HepG2 (cell line): Measurements from ENCODE around the gene YIPF1. TPM values are rescaled to one million over a fixed set of nuclear protein-coding genes. Genes with fewer than 3 reads are reported as not detected.

Experiments used
- ATAC-seq: fragments of 200-7000 bp; cut with Tn5 transposase; 3 replicates; pipeline ENCODE4 v1.9.1; 2020; ENCODE audit warnings: mild to moderate bottlenecking, moderate library complexity
- BruUV-seq: library from RNA; stranded (reverse); fragments of 400-500 nt; replicated peaks from 2 replicates; lab custom pipeline; 2021; lab: Mats Ljungman, UMichigan
- CTCF ChIA-PET: fragments of 300-600 bp; formaldehyde crosslinking; extraction: SDS; loops from one replicate; lab custom pipeline; 2021; ENCODE audit warnings: low total read pairs, inconsistent platforms, low intra/inter-chr PET ratio; lab: Yijun Ruan, JAX
- POLR2A ChIA-PET: fragments of 350-600 bp; sonication (Branson Sonifier 250); formaldehyde crosslinking; loops from one replicate; lab custom pipeline; 2020; ENCODE audit warnings: antibody characterized with exemption, inconsistent platforms; lab: Yijun Ruan, JAX
- DNase-seq: peaks from one replicate; pipeline ENCODE4 v3.0.0-alpha.2; 2015; ENCODE audit warnings: low spot score
- FAIRE-seq: peaks from 3 replicates; lab custom pipeline; 2011; peaks lifted over from hg19 to GRCh38; lab: Jason Lieb, UNC
- H2AFZ ChIP-seq: one replicate; pipeline ENCODE4 v1.6.1; 2011; ENCODE audit warnings: low read length, inconsistent platforms
- H3K27ac ChIP-seq: fragments of 300-600 bp; 3 replicates; pipeline ENCODE4 v1.8.0; 2011; ENCODE audit warnings: mixed run types, mild to moderate bottlenecking, mixed read lengths, low read length, inconsistent platforms; ENCODE audit not compliant: insufficient read depth; ENCODE audit errors: extremely low read length
- H3K27me3 ChIP-seq, 2 experiments: fragments of 200-600 bp in 1 of 2; 2 replicates in 1 of 2; 3 replicates in 1 of 2; pipeline versions ENCODE4 v1.6.0 to v1.8.0; 2011; ENCODE audit warnings: low read length in 2 of 2, mild to moderate bottlenecking in 2 of 2, moderate library complexity in 2 of 2, inconsistent platforms in 1 of 2; ENCODE audit not compliant: insufficient read depth in 2 of 2, control insufficient read depth in 1 of 2
- H3K36me3 ChIP-seq, 2 experiments: fragments of 200-600 bp in 1 of 2; replicated peaks in 1 of 2; 2 replicates in 1 of 2; 3 replicates in 1 of 2; pipeline versions ENCODE4 v1.5.1 to v1.8.0; 2011; ENCODE audit warnings: low read length in 2 of 2, inconsistent platforms in 1 of 2; ENCODE audit not compliant: insufficient read depth in 2 of 2, control insufficient read depth in 1 of 2
- H3K4me1 ChIP-seq: 2 replicates; pipeline ENCODE4 v1.5.1; 2012; ENCODE audit warnings: low read length, inconsistent platforms; ENCODE audit not compliant: insufficient read depth
- H3K4me2 ChIP-seq: 2 replicates; pipeline ENCODE4 v1.6.0; 2011; ENCODE audit warnings: low read depth, low read length, inconsistent platforms
- H3K4me3 ChIP-seq, 3 experiments: fragments of 200-600 bp in 1 of 3; sonication (generic), shearing (Covaris generic) in 1 of 3; replicated peaks in 1 of 3; 2 replicates each; pipeline ENCODE4 v1.5.1; 2011 to 2016; ENCODE audit warnings: low read length in 3 of 3, inconsistent platforms in 2 of 3, low read depth in 2 of 3, mild to moderate bottlenecking in 2 of 3, control low read depth in 1 of 3, mixed read lengths in 1 of 3; ENCODE audit not compliant: insufficient read depth in 1 of 3
- H3K79me2 ChIP-seq: one replicate; pipeline ENCODE4 v1.6.1; 2011; ENCODE audit warnings: low read length, inconsistent platforms; ENCODE audit not compliant: insufficient read depth
- H3K9ac ChIP-seq: 2 replicates; pipeline ENCODE4 v1.6.0; 2011; ENCODE audit warnings: mild to moderate bottlenecking, low read depth, low read length, inconsistent platforms; ENCODE audit not compliant: insufficient read depth
- H3K9me3 ChIP-seq: 2 replicates; pipeline ENCODE4 v1.5.1; 2012; ENCODE audit warnings: mild to moderate bottlenecking, low read length
- H4K20me1 ChIP-seq: 2 replicates; pipeline ENCODE4 v1.6.0; 2011; ENCODE audit warnings: inconsistent platforms, mild to moderate bottlenecking, low read length, moderate library complexity; ENCODE audit not compliant: insufficient read depth
- AHDC1 ChIP-seq: sonication (generic); formaldehyde crosslinking; IDR thresholded peaks from 2 replicates; pipeline ENCODE4 v1.5.1; 2020; ENCODE audit warnings: mild to moderate bottlenecking, missing genetic modification reagents, borderline replicate concordance
- ARHGAP35 ChIP-seq: sonication (generic); formaldehyde crosslinking; IDR thresholded peaks from 2 replicates; pipeline ENCODE4 v1.9.0; 2022; ENCODE audit warnings: mild to moderate bottlenecking, inconsistent platforms, moderate library complexity, missing genetic modification reagents, borderline replicate concordance
- BORCS8-MEF2B ChIP-seq: sonication (generic); formaldehyde crosslinking; IDR thresholded peaks from 2 replicates; pipeline ENCODE4 v1.8.0; 2022; ENCODE audit warnings: mild to moderate bottlenecking, missing genetic modification reagents
- HDAC2 ChIP-seq: sonication (generic); formaldehyde crosslinking; IDR thresholded peaks from 2 replicates; pipeline ENCODE4 v1.4.0; 2020; ENCODE audit warnings: missing genetic modification reagents
- HDAC6 ChIP-seq: fragments of 200-600 bp; sonication (generic); IDR thresholded peaks from 2 replicates; pipeline ENCODE4 v1.7.0; 2017; ENCODE audit warnings: mild to moderate bottlenecking, antibody characterized with exemption, low read length, low read depth
- HOMEZ ChIP-seq: IDR thresholded peaks from 2 replicates; pipeline ENCODE4 v1.6.1; 2016; ENCODE audit warnings: low read depth
- RFX1 ChIP-seq: fragments of 450-650 bp; IDR thresholded peaks from 2 replicates; pipeline ENCODE4 v1.6.1; 2017
- SETDB1 ChIP-seq: sonication (generic); formaldehyde crosslinking; IDR thresholded peaks from 2 replicates; pipeline ENCODE4 v1.5.1; 2020; ENCODE audit warnings: missing genetic modification reagents, mild to moderate bottlenecking, borderline replicate concordance
- SIN3A ChIP-seq: IDR thresholded peaks from 2 replicates; pipeline ENCODE4 v1.6.1; 2011; ENCODE audit warnings: low read depth, mild to moderate bottlenecking, control low read depth, low read length, borderline replicate concordance
- TFAP4 ChIP-seq: sonication (generic); IDR thresholded peaks from 2 replicates; pipeline ENCODE4 v1.6.1; 2016; ENCODE audit warnings: low read depth, borderline replicate concordance
- ZBTB20 ChIP-seq: sonication (generic); formaldehyde crosslinking; IDR thresholded peaks from 2 replicates; pipeline ENCODE4 v1.8.1; 2023; ENCODE audit warnings: missing genetic modification reagents, low read depth, mild to moderate bottlenecking, borderline replicate concordance
- ZC3H4 ChIP-seq: sonication (generic); formaldehyde crosslinking; IDR thresholded peaks from 2 replicates; pipeline ENCODE4 v1.4.0; 2020; ENCODE audit warnings: missing genetic modification reagents, borderline replicate concordance
- ZNF224 ChIP-seq: sonication (generic); formaldehyde crosslinking; IDR thresholded peaks from 2 replicates; pipeline ENCODE4 v1.5.0; 2020; ENCODE audit warnings: mild to moderate bottlenecking, missing genetic modification reagents
- ZNF24 ChIP-seq: fragments of 450-650 bp; IDR thresholded peaks from 2 replicates; pipeline ENCODE4 v1.6.1; 2017; ENCODE audit warnings: antibody characterized with exemption, mild to moderate bottlenecking
- ZNF432 ChIP-seq: sonication (generic); formaldehyde crosslinking; IDR thresholded peaks from 2 replicates; pipeline ENCODE4 v1.5.0; 2020; ENCODE audit warnings: missing genetic modification reagents, mild to moderate bottlenecking, borderline replicate concordance
- ZNF605 ChIP-seq: sonication (generic); formaldehyde crosslinking; IDR thresholded peaks from 2 replicates; pipeline ENCODE4 v1.8.0; 2022; ENCODE audit warnings: mild to moderate bottlenecking, missing genetic modification reagents
- ZNF607 ChIP-seq: sonication (generic); formaldehyde crosslinking; IDR thresholded peaks from 2 replicates; pipeline ENCODE4 v1.5.1; 2020; ENCODE audit warnings: missing genetic modification reagents, mild to moderate bottlenecking, borderline replicate concordance
- WGBS: methylation state at CpG from one replicate; pipeline ENCODE4 v1.1.6; 2017; ENCODE audit warnings: low lambda C conversion rate; 5-methylcytosine and 5-hydroxymethylcytosine counted together
- in situ Hi-C: cut with HindIII; loops from 2 replicates; pipeline ENCODE4 v1.10.0; 2017; ENCODE audit warnings: low pct_unique_long_range_greater_than_20kb; ENCODE audit not compliant: extremely low pct_ligation_motif_present
- intact Hi-C: fragments of 100-400 bp; cut with micrococcal nuclease; formaldehyde crosslinking; loops from one replicate; pipeline ENCODE4 v1.10.0; 2022; ENCODE audit not compliant: unreplicated experiment
- polyA plus RNA-seq, 8 experiments: library from polyadenylated mRNA; depleted of rRNA in 3 of 8; stranded (reverse) in 7 of 8; unstranded in 1 of 8; fragments of >200 nt; fragmentation: Illumina TruSeq in 4 of 8; extraction: Trizol in 4 of 8; gene quantifications; 2 replicates each; pipeline versions ENCODE4 v1.2.1 to v1.2.3, GENCODE V29; 2011 to 2016; ENCODE audit warnings: low read depth in 4 of 8, missing spikeins in 1 of 8, mixed read lengths in 1 of 8; ENCODE audit not compliant: insufficient read depth in 1 of 8
- total RNA-seq, 5 experiments: library from RNA; depleted of rRNA; stranded (reverse); fragments of >200 nt; fragmentation: Illumina TruSeq; extraction: Trizol; gene quantifications; 2 replicates each; pipeline ENCODE4 v1.2.3, GENCODE V29; 2016; ENCODE audit warnings: low read depth in 1 of 5

YIPF1 gene
- total and polyA plus RNA-seq, 2 of the 13 experiments (the other 11 are each of a cell fraction or from before 2014, with no cell fraction given) = 21.1 to 31.9 TPM

GRCh38 chr1:53826367-53826766 is 63.2 kb downstream of the YIPF1 start (continued):
- no peak for TF ChIP-seq ARHGAP35 (CRISPR knock-in tag)

GRCh38 chr1:53825306-53825705 is 64.3 kb downstream of the YIPF1 start:
- POLR2A ChIA-PET = no interaction called here
- Histone ChIP-seq H3K27ac (no peak overlapping the region), H3K9ac (no peak overlapping the region), H3K27me3 (no peaks in the 10 kb centered on the region), H3K79me2 (no peaks in the 10 kb centered on the region), H3K36me3 (peaks cover 12 to 63% of the 10 kb centered on the region in 2 experiments), H2AFZ (no peak overlapping the region), H3K4me3 (no peak overlapping the region), H4K20me1 (no peaks in the 10 kb centered on the region), H3K4me2 (no peak overlapping the region), H3K4me1 (no peaks in the 10 kb centered on the region), H3K9me3 (no peaks in the 10 kb centered on the region)
- ATAC-seq (no peak), FAIRE-seq (no peak), DNase-seq (no peak)
- CTCF ChIA-PET = no interaction called here
- intact Hi-C loops (no loop called here), in situ Hi-C loops (no loop called here)
- WGBS = 97% methylated on average over 6 of the region's 6 CpGs
- no TSS peak for BruUV-seq
- TF ChIP-seq ZNF432 (CRISPR knock-in tag) = no peak
- TF ChIP-seq ZC3H4 (CRISPR knock-in tag) = no peak
- no peak for TF ChIP-seq ZNF605 (CRISPR knock-in tag)
- TF ChIP-seq RFX1 = no peak
- TF ChIP-seq ZNF607 (CRISPR knock-in tag) = no peak
- TF ChIP-seq BORCS8-MEF2B = no peak
- no peak for TF ChIP-seq HDAC2 (CRISPR knock-in tag)
- no peak for TF ChIP-seq HOMEZ (CRISPR knock-in tag)
- no peak for TF ChIP-seq ZNF24
- TF ChIP-seq ZNF224 (CRISPR knock-in tag) = no peak
- no peak for TF ChIP-seq SIN3A
- TF ChIP-seq ZBTB20 (CRISPR knock-in tag) = no peak
- no peak for TF ChIP-seq SETDB1
- no peak for TF ChIP-seq AHDC1 (CRISPR knock-in tag)
- TF ChIP-seq HDAC6 = no peak
- no peak for TF ChIP-seq TFAP4
